Measurements from ENCODE around the gene KRT5.
"Not testable (repeated sequence)": the region's sequence is repeated elsewhere in the genome, so short reads cannot be mapped to it uniquely, and the experiment has no call there.

The KRT5 gene

DNA sequence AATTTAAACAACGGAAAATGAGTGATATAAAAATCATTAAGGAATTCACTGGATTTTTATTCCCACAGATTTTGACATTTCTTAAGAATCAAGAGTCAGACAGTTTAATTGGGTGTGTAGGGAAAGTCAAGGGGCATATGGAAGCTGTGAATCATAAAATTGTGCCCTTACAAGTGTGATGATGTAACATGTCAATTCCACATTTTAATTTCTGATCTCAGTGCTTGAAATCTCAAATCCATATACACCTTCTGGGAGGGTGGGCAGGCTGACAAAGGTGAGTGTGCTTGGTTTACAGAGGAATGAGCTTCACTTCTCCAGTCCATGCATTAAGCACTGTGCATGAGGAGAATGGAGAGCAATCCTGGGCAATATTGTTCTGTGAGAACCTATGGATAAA lies 26.1 kb downstream of the KRT5 start:
- DNase-seq (ENCODE audit: low read depth) = no peak

DNA sequence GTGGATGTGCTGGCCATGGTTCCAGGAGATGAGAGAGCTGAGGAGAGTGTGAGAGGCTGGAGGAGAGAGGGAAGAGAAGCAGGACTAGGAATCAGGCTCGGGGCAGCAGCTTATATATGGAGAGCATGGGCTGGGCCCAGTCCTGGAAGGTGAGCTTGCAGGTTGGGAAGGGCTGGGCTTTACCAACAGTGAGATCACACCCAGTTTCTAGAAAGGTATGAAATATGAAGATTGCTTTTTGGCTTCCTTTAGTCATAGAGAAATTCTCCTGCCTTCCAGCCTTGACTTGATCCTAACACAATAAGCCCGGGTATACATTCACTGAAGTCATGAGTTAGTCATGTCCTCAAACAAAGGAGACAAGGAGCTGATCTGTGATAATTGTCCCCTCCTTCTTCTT lies 27.0 kb downstream of the KRT5 start, which contains the start of gene KRT6A:
TSS of gene KRT6A (minus strand) at position 86 of the 400 bp plus-strand sequence. CDS start at position 17, 69 bp downstream.
- no peak for DNase-seq (ENCODE audit: low read depth)

DNA sequence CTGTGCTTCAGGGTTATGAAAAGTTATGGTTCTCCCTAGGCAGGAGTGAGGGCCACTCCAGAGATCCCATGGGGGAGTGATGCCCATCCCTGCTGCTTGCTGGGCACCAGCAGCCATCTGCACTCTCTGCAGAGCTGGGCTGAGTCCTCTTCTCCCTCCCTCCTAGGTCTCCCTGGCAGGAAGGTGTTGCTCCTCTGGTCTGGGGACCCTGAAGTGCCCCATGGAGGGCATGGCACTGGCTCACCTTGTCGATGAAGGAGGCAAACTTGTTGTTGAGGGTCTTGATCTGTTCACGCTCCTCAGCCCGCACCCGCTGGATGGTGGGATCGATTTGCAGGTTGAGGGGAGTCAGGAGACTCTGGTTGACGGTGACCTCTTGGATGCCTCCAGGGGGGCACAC lies 27.8 kb downstream of the KRT5 start:
- not testable (repeated sequence) for DNase-seq (ENCODE audit: low read depth)

DNA sequence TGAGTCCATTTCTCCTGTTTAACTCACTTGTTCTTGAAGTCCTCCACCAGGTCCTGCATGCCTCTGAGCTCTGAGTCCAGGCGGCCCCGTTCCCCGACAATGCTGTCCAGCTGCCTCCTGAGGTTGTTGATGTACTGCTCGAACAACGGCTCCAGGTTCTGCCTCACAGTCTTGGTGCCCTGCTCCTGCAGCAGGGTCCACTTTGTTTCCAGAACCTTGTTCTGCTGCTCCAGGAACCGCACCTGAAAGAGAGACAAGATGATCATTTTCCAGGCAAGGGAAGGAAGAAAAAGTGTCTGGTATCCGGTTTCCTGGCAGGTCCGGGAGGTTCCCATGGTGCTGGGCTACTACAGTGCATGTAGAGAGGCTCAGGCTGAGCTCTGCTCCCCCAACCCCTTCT lies 28.7 kb downstream of the KRT5 start:
- DNase-seq (ENCODE audit: low read depth) = not testable (repeated sequence)

GRCh38 chr12:52488736-52489135 lies 31.5 kb downstream of the KRT5 start:
- DNase-seq (ENCODE audit: low read depth) = no peak

- not testable (repeated sequence) for DNase-seq (ENCODE audit: low read depth)
Observed at GRCh38 chr12:52487744-52488443, 32.3 kb downstream of the KRT5 start.

DNA sequence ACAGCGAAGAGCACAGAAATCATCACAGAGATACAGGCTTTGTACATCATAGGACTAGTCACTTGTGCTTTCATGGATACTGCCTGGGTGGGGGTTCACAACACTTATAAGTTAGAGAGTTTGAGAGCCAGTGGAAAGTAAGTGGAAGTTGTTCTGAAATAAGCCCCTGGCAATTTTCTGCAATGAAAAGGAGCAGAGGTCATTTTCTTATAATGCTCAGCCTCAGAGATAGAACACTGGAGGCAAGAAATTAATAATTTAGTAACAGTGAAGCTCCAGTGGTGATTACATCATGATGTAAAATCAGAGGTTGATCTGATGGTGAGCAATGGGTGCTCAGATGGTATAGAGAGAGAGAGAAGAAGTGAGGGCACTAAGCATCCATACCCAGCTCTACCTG lies 33.0 kb downstream of the KRT5 start:
- no peak for DNase-seq (ENCODE audit: low read depth)

GRCh38 chr12:52486166-52487105 lies 33.8 kb downstream of the KRT5 start:
- DNase-seq (ENCODE audit: low read depth) = no peak

DNA sequence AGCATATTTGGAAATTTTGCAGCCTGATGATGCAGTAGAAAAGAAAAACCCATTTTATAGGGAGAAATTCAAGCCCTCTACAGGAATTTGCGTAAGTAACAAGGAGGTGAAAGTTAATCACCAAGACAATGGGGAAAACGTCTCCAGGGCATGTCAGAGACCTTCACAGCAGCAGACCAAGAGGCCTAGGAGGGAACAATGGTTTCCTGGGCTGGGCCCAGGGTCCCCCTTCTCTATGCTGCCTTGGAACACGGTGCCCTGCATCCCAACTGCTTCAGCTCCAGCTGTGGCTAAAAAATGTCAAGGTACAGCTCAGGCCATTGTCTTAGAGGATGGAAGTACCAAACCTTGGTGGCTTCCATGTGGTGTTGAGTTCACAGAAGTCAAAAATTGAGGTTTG lies 40.1 kb downstream of the KRT5 start:
- DNase-seq (ENCODE audit: low read depth) = no peak

DNA sequence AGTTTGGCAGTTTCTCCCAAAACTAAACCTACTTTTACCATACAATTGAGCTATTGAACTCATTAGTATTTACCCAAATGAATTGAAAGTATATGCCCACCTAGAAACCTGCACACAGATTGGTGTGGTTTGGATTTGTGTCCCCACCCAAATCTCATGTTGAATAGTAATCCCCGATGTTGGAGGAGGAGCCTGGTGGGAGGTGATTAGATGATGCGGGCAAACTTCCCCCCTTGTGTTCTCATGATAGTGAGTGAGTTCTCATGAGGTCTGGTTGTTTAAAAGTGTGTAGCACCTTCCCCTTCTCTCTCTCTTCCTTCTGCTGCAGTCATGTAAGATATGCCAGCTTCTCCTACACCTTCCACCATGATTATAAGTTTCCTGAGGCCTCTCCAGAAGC lies 42.5 kb downstream of the KRT5 start:
- no peak for DNase-seq (ENCODE audit: low read depth)

GRCh38 chr12:52474212-52474611 lies 46.0 kb downstream of the KRT5 start:
- DNase-seq (ENCODE audit: low read depth) = no peak

GRCh38 chr12:52473768-52474167 lies 46.4 kb downstream of the KRT5 start, which contains the start of gene KRT6C:
TSS of gene KRT6C (minus strand) at chr12:52473805. CDS start at chr12:52473737, 68 bp downstream.
- DNase-seq (ENCODE audit: low read depth) = no peak

GRCh38 chr12:52469853-52470252 lies 50.3 kb downstream of the KRT5 start:
- DNase-seq (ENCODE audit: low read depth) = no peak

GRCh38 chr12:52464897-52465296 lies 55.3 kb downstream of the KRT5 start:
- DNase-seq (ENCODE audit: low read depth) = no peak
